ENCODE measurements around the gene NCEH1. TPM values are rescaled to one million over a fixed set of nuclear protein-coding genes. Genes with fewer than 3 reads are reported as not detected.

Gene NCEH1
- total and polyA plus RNA-seq, 9 of the 15 experiments (the other 6 are each of a cell fraction or from before 2014, with no cell fraction given): 1.3 to 5.0 (median 2.8) TPM

DNA sequence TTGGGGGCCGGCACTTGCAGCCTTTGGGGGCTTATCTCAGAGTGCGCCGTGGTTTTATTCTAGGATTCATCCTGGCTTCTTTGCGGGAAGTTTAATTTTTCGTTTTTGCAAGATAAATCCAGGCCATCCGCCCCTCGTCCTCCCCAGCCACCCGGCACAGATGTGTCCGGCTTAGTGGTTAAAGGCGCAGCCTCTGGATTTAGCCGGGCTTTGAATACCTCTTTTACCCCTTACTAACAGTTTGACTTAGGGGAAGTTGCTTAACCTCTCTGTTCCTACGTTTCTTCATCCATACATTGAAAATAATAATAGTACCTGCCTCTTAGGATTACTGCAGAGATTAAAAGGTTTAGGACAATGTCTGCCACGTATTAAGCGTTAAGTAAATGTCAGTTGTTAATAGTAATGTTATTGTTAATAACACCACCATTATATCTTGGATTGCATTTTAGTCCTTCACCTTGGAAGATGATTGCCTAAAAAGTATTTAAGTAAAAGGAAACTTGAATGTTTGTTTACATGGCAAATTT is 40.4 kb upstream of the NCEH1 start (continued):
- TF ChIP-seq, protein P1, sequence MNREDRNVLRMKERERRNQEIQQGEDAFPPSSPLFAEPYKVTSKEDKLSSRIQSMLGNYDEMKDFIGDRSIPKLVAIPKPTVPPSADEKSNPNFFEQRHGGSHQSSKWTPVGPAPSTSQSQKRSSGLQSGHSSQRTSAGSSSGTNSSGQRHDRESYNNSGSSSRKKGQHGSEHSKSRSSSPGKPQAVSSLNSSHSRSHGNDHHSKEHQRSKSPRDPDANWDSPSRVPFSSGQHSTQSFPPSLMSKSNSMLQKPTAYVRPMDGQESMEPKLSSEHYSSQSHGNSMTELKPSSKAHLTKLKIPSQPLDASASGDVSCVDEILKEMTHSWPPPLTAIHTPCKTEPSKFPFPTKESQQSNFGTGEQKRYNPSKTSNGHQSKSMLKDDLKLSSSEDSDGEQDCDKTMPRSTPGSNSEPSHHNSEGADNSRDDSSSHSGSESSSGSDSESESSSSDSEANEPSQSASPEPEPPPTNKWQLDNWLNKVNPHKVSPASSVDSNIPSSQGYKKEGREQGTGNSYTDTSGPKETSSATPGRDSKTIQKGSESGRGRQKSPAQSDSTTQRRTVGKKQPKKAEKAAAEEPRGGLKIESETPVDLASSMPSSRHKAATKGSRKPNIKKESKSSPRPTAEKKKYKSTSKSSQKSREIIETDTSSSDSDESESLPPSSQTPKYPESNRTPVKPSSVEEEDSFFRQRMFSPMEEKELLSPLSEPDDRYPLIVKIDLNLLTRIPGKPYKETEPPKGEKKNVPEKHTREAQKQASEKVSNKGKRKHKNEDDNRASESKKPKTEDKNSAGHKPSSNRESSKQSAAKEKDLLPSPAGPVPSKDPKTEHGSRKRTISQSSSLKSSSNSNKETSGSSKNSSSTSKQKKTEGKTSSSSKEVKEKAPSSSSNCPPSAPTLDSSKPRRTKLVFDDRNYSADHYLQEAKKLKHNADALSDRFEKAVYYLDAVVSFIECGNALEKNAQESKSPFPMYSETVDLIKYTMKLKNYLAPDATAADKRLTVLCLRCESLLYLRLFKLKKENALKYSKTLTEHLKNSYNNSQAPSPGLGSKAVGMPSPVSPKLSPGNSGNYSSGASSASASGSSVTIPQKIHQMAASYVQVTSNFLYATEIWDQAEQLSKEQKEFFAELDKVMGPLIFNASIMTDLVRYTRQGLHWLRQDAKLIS (CRISPR knock-in tag; IDR thresholded peaks at IDR 0.05): peak; percentile 55; the same call in 1 of the 2 replicates
- TF ChIP-seq NR3C1 (CRISPR knock-in tag; IDR thresholded peaks at IDR 0.05): no peak
- TF ChIP-seq, protein P2, sequence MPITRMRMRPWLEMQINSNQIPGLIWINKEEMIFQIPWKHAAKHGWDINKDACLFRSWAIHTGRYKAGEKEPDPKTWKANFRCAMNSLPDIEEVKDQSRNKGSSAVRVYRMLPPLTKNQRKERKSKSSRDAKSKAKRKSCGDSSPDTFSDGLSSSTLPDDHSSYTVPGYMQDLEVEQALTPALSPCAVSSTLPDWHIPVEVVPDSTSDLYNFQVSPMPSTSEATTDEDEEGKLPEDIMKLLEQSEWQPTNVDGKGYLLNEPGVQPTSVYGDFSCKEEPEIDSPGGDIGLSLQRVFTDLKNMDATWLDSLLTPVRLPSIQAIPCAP (CRISPR knock-in tag; IDR thresholded peaks at IDR 0.05; ENCODE audit: borderline replicate concordance): no peak
- TF ChIP-seq PTRF (tag; IDR thresholded peaks at IDR 0.05): no peak
- peak; percentile 55; the same call in 1 of the 2 replicates for TF ChIP-seq ZFX (CRISPR knock-in tag; IDR thresholded peaks at IDR 0.05)
- no peak for TF ChIP-seq SRSF9 (IDR thresholded peaks at IDR 0.05; ENCODE audit: borderline replicate concordance, low read depth, low read length)
- TF ChIP-seq ZNF766 (CRISPR knock-in tag; conservative IDR thresholded peaks at IDR 0.05): no peak
- TF ChIP-seq SAFB2 (IDR thresholded peaks at IDR 0.05; ENCODE audit: borderline replicate concordance, low read depth, low read length, severe bottlenecking): no peak
- TF ChIP-seq RBFOX2 (IDR thresholded peaks at IDR 0.05; ENCODE audit: low read depth, low read length): peak; percentile 68
- TF ChIP-seq CCNT2 (IDR thresholded peaks at IDR 0.05; ENCODE audit: borderline replicate concordance, extremely low read depth, insufficient read length, low read depth, low read length): peak; percentile 2
- peak; percentile 57 for TF ChIP-seq ZFP36 (IDR thresholded peaks at IDR 0.05; ENCODE audit: low read depth, low read length, partially characterized antibody)
- TF ChIP-seq ZNF668 (CRISPR knock-in tag; IDR thresholded peaks at IDR 0.05): no peak
- TF ChIP-seq ATF7 (IDR thresholded peaks at IDR 0.05): no peak
- TF ChIP-seq ZNF699 (CRISPR knock-in tag; IDR thresholded peaks at IDR 0.05; ENCODE audit: insufficient replicate concordance): no peak
- TF ChIP-seq, protein P3, sequence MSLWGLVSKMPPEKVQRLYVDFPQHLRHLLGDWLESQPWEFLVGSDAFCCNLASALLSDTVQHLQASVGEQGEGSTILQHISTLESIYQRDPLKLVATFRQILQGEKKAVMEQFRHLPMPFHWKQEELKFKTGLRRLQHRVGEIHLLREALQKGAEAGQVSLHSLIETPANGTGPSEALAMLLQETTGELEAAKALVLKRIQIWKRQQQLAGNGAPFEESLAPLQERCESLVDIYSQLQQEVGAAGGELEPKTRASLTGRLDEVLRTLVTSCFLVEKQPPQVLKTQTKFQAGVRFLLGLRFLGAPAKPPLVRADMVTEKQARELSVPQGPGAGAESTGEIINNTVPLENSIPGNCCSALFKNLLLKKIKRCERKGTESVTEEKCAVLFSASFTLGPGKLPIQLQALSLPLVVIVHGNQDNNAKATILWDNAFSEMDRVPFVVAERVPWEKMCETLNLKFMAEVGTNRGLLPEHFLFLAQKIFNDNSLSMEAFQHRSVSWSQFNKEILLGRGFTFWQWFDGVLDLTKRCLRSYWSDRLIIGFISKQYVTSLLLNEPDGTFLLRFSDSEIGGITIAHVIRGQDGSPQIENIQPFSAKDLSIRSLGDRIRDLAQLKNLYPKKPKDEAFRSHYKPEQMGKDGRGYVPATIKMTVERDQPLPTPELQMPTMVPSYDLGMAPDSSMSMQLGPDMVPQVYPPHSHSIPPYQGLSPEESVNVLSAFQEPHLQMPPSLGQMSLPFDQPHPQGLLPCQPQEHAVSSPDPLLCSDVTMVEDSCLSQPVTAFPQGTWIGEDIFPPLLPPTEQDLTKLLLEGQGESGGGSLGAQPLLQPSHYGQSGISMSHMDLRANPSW (CRISPR knock-in tag; IDR thresholded peaks at IDR 0.05): no peak
- TF ChIP-seq, protein P4, sequence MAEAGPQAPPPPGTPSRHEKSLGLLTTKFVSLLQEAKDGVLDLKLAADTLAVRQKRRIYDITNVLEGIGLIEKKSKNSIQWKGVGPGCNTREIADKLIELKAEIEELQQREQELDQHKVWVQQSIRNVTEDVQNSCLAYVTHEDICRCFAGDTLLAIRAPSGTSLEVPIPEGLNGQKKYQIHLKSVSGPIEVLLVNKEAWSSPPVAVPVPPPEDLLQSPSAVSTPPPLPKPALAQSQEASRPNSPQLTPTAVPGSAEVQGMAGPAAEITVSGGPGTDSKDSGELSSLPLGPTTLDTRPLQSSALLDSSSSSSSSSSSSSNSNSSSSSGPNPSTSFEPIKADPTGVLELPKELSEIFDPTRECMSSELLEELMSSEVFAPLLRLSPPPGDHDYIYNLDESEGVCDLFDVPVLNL (CRISPR knock-in tag; IDR thresholded peaks at IDR 0.05; ENCODE audit: low read depth): no peak
- TF ChIP-seq KDM1A (IDR thresholded peaks at IDR 0.05): 0 out of 4 replicates have a peak, but pooled peaks of 1 of the 2 experiments have one; percentile 23
